ENCODE measurements around the gene LGALS8. TPM values are rescaled to one million over a fixed set of nuclear protein-coding genes. Genes with fewer than 3 reads are reported as not detected.

The LGALS8 gene
- total RNA-seq, 1 experiment from 2014 or later, result 35.3 TPM

GRCh38 chr1:236518322-236518721 lies 5.5 kb upstream of the LGALS8 start:
- H3K9me3 ChIP-seq (ENCODE audit: low read depth, low read length, poor library complexity, severe bottlenecking), result no peaks in the 10 kb centered on the region
- no peak for DNase-seq (ENCODE audit: low spot score)
- ChIA-PET POLR2A (ENCODE audit: low non-redundant PET) (no interaction called here), CTCF (no interaction called here)
- no peak for TF ChIP-seq EZH2 (IDR thresholded peaks at IDR 0.05; ENCODE audit: borderline replicate concordance, low read depth, low read length, poor library complexity, severe bottlenecking)
- TF ChIP-seq, protein P1, sequence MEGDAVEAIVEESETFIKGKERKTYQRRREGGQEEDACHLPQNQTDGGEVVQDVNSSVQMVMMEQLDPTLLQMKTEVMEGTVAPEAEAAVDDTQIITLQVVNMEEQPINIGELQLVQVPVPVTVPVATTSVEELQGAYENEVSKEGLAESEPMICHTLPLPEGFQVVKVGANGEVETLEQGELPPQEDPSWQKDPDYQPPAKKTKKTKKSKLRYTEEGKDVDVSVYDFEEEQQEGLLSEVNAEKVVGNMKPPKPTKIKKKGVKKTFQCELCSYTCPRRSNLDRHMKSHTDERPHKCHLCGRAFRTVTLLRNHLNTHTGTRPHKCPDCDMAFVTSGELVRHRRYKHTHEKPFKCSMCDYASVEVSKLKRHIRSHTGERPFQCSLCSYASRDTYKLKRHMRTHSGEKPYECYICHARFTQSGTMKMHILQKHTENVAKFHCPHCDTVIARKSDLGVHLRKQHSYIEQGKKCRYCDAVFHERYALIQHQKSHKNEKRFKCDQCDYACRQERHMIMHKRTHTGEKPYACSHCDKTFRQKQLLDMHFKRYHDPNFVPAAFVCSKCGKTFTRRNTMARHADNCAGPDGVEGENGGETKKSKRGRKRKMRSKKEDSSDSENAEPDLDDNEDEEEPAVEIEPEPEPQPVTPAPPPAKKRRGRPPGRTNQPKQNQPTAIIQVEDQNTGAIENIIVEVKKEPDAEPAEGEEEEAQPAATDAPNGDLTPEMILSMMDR (conservative IDR thresholded peaks at IDR 0.05; ENCODE audit: low read depth, low read length), result no peak
- no peak overlapping the region for H3K27ac ChIP-seq (ENCODE audit: low read depth, low read length, poor library complexity, severe bottlenecking)
- intact Hi-C loops (cut with micrococcal nuclease; ENCODE audit: unreplicated experiment), result no loop called here
- no peaks in the 10 kb centered on the region for H3K4me1 ChIP-seq (ENCODE audit: insufficient read depth, low read length, poor library complexity, severe bottlenecking)
- H3K27me3 ChIP-seq (replicated peaks; ENCODE audit: insufficient read depth, low read depth, low read length, poor library complexity), result no peaks in the 10 kb centered on the region
- H3K36me3 ChIP-seq (ENCODE audit: insufficient read depth, low read length, poor library complexity, severe bottlenecking), result no peaks in the 10 kb centered on the region
- no TSS peak for BruUV-seq (replicated peaks)
- no peak overlapping the region for H3K4me3 ChIP-seq (ENCODE audit: low read depth, low read length, poor library complexity, severe bottlenecking)

DNA sequence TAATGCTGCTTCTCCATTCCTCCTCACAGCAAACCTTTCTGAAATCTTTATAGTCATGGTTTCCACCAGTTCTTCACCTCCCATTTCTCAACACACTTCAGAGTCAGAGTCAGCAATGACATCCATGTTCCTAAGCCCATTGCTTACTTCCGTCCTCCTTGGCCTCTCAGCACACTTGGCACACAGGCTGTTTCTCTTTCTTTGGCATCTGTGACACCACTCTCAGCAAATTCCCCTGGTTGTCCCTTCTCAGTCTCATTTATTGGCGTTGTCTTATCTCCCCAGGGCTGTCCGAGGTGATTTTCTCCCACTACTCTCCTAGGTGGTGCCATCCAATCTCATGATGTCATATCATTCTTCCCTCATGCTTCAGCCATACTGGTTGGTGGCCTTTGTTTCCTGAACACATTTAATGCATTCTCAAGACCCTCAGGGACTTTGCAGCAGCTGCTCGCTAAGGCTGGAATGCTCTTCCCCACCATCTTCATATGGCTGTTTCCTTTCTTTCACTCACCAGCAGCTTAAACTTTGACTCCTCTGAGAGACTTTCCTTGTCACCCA lies 3.3 kb upstream of the LGALS8 start:
- DNase-seq (ENCODE audit: low spot score), result no peak
- POLR2A ChIA-PET (ENCODE audit: low non-redundant PET), result no interaction called here
- Histone ChIP-seq H3K27me3 (replicated peaks; ENCODE audit: insufficient read depth, low read depth, low read length, poor library complexity) (no peaks in the 10 kb centered on the region), H3K9me3 (ENCODE audit: low read depth, low read length, poor library complexity, severe bottlenecking) (no peaks in the 10 kb centered on the region), H3K4me3 (ENCODE audit: low read depth, low read length, poor library complexity, severe bottlenecking) (no peak overlapping the region), H3K4me1 (ENCODE audit: insufficient read depth, low read length, poor library complexity, severe bottlenecking) (peaks cover 4% of the 10 kb centered on the region), H3K27ac (ENCODE audit: low read depth, low read length, poor library complexity, severe bottlenecking) (no peak overlapping the region), H3K36me3 (ENCODE audit: insufficient read depth, low read length, poor library complexity, severe bottlenecking) (no peaks in the 10 kb centered on the region)
- intact Hi-C loops (cut with micrococcal nuclease; ENCODE audit: unreplicated experiment), result no loop called here
- TF ChIP-seq, protein P1 (conservative IDR thresholded peaks at IDR 0.05; ENCODE audit: low read depth, low read length), result no peak
- TF ChIP-seq EZH2 (IDR thresholded peaks at IDR 0.05; ENCODE audit: borderline replicate concordance, low read depth, low read length, poor library complexity, severe bottlenecking), result no peak
- CTCF ChIA-PET, result interaction anchor here (0.5 kb wide), 1 partner anchor 88 kb away, joined by 4 read pairs; no protein-coding TSS in a partner anchor
- BruUV-seq (replicated peaks), result no TSS peak

DNA sequence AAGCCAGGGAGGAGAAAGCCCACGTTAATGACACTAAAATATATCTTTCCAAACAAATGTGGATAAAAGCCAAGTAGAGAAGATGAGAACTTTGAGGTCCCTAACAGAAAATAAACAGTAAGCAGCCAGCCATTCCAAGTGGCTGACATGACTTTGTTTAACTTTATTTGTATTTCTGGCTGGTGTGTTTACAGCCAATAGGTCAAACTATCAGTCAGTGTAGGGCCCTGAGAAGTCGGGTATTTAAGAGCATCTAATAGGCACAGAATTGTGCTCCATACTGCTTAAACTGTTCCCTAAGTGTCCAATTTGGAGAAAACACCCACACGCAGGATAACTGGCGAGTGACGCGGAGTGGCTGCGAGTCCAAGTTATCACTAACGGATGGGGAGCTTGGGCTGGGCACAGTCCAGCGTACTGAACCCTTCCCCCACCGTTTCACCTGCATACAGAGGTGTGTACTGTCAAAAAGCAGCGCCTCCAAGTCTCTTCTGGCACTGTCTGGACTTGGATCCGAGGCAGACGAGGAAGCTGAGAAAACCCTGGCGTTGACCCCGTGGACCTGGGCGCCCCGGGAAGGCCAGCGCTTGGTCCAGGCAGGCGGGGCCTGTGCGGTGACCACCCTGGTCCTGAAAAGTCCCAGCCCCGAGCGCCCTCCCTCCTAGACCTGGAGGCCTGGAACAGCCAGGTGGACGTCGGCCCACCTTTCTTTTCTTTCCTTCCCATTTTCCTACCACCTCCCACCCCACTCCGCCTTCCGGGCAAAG lies 662 bp upstream of the LGALS8 start:
- ChIA-PET POLR2A (ENCODE audit: low non-redundant PET) (no interaction called here), CTCF (no interaction called here)
- peak overlapping the region; percentile 67 for H3K4me3 ChIP-seq (ENCODE audit: low read depth, low read length, poor library complexity, severe bottlenecking)
- H3K9me3 ChIP-seq (ENCODE audit: low read depth, low read length, poor library complexity, severe bottlenecking), result no peaks in the 10 kb centered on the region
- no TSS peak for BruUV-seq (replicated peaks)
- H3K4me1 ChIP-seq (ENCODE audit: insufficient read depth, low read length, poor library complexity, severe bottlenecking), result peaks cover 4% of the 10 kb centered on the region
- TF ChIP-seq EZH2 (IDR thresholded peaks at IDR 0.05; ENCODE audit: borderline replicate concordance, low read depth, low read length, poor library complexity, severe bottlenecking), result no peak
- TF ChIP-seq, protein P1 (conservative IDR thresholded peaks at IDR 0.05; ENCODE audit: low read depth, low read length), result no peak
- DNase-seq (ENCODE audit: low spot score), result no peak
- no peaks in the 10 kb centered on the region for H3K36me3 ChIP-seq (ENCODE audit: insufficient read depth, low read length, poor library complexity, severe bottlenecking)
- no peaks in the 10 kb centered on the region for H3K27me3 ChIP-seq (replicated peaks; ENCODE audit: insufficient read depth, low read depth, low read length, poor library complexity)
- peak overlapping the region; percentile 78 for H3K27ac ChIP-seq (ENCODE audit: low read depth, low read length, poor library complexity, severe bottlenecking)
- intact Hi-C loops (cut with micrococcal nuclease; ENCODE audit: unreplicated experiment), result no loop called here

All from A673 (cell line).